Nephron progenitor cell (in vitro differentiated cells): ENCODE data around the gene DEFB132.
"Not testable (repeated sequence)": the region's sequence is repeated elsewhere in the genome, so short reads cannot be mapped to it uniquely, and the experiment has no call there.

ENCODE experiments used
- DNase-seq: peaks from one replicate; pipeline ENCODE4 v3.0.0; 2021
- H3K27ac Mint-ChIP-seq: 2 replicates; pipeline ENCODE4 v1.8.0; 2021; ENCODE audit warnings: mild to moderate bottlenecking, moderate library complexity, mixed read lengths
- H3K27me3 Mint-ChIP-seq: 2 replicates; pipeline ENCODE4 v1.8.0; 2021; ENCODE audit warnings: mild to moderate bottlenecking, low read depth, mixed read lengths; ENCODE audit not compliant: poor library complexity
- H3K36me3 Mint-ChIP-seq: 2 replicates; pipeline ENCODE4 v1.8.0; 2021; ENCODE audit warnings: low read depth, mixed read lengths
- H3K4me1 Mint-ChIP-seq: 2 replicates; pipeline ENCODE4 v1.8.0; 2021; ENCODE audit warnings: mixed read lengths
- H3K4me3 Mint-ChIP-seq: 2 replicates; pipeline ENCODE4 v1.8.0; 2021; ENCODE audit warnings: mild to moderate bottlenecking, moderate library complexity, mixed read lengths
- H3K9me3 Mint-ChIP-seq: 2 replicates; pipeline ENCODE4 v1.8.0; 2021; ENCODE audit warnings: mild to moderate bottlenecking, moderate library complexity, mixed read lengths
- CTCF ChIP-seq: fragments of 200-600 bp; sonication (generic); IDR thresholded peaks from 2 replicates; pipeline ENCODE4 v1.5.0; 2021; ENCODE audit warnings: antibody characterized with exemption

The DEFB132 gene

GRCh38 chr20:219290-220115 lies 38.0 kb upstream of the DEFB132 start:
- Mint-ChIP-seq H3K9me3 (no peaks in the 10 kb centered on the region), H3K27me3 (peaks cover 33% of the 10 kb centered on the region), H3K4me3 (no peak overlapping the region), H3K36me3 (no peaks in the 10 kb centered on the region), H3K4me1 (no peaks in the 10 kb centered on the region), H3K27ac (no peak overlapping the region)
- peak; percentile 14 for DNase-seq
- TF ChIP-seq CTCF = peak; percentile 32

- TF ChIP-seq CTCF = no peak
- H3K36me3 Mint-ChIP-seq = no peaks in the 10 kb centered on the region
- H3K4me3 Mint-ChIP-seq = no peak overlapping the region
- H3K27ac Mint-ChIP-seq = no peak overlapping the region
- no peaks in the 10 kb centered on the region for H3K9me3 Mint-ChIP-seq
- no peaks in the 10 kb centered on the region for H3K4me1 Mint-ChIP-seq
- H3K27me3 Mint-ChIP-seq = peaks cover 33% of the 10 kb centered on the region
- DNase-seq = no peak
These were observed 36.2 kb upstream of the DEFB132 start for GRCh38 chr20:221258-221830.

- not testable (repeated sequence) for H3K9me3 Mint-ChIP-seq, H3K36me3 Mint-ChIP-seq, H3K27ac Mint-ChIP-seq, H3K4me1 Mint-ChIP-seq, DNase-seq, H3K4me3 Mint-ChIP-seq
- H3K27me3 Mint-ChIP-seq = peaks cover 34% of the 10 kb centered on the region
These were observed 31.6 kb upstream of the DEFB132 start for GRCh38 chr20:225879-226278.

- no peak for TF ChIP-seq CTCF
- Mint-ChIP-seq H3K36me3 (no peaks in the 10 kb centered on the region), H3K4me1 (no peaks in the 10 kb centered on the region), H3K27me3 (peaks cover 29% of the 10 kb centered on the region), H3K4me3 (no peak within 1 kb of the TSS), H3K27ac (no peak within 1 kb of the TSS), H3K9me3 (no peaks in the 10 kb centered on the region)
- no peak for DNase-seq
These were observed 30.6 kb upstream of the DEFB132 start, which contains the start of gene DEFB129 for GRCh38 chr20:226958-227357. Gene DEFB129 (plus strand): TSS chr20:227258. CDS start chr20:227289, 31 bp downstream.

- Mint-ChIP-seq H3K27ac (no peak overlapping the region), H3K36me3 (no peaks in the 10 kb centered on the region), H3K27me3 (peaks cover 26% of the 10 kb centered on the region), H3K9me3 (no peaks in the 10 kb centered on the region), H3K4me1 (no peaks in the 10 kb centered on the region), H3K4me3 (no peak overlapping the region)
- no peak for TF ChIP-seq CTCF
- no peak for DNase-seq
These were observed 30.0 kb upstream of the DEFB132 start for GRCh38 chr20:227439-228105.

GRCh38 chr20:235891-236290 lies 21.6 kb upstream of the DEFB132 start:
- H3K4me1 Mint-ChIP-seq = no peaks in the 10 kb centered on the region

More at GRCh38 chr20:235891-236290, 21.6 kb upstream of the DEFB132 start:
- Mint-ChIP-seq H3K36me3 (no peaks in the 10 kb centered on the region), H3K27ac (no peak overlapping the region), H3K27me3 (peaks cover 7% of the 10 kb centered on the region), H3K4me3 (no peak overlapping the region), H3K9me3 (no peaks in the 10 kb centered on the region)
- TF ChIP-seq CTCF = no peak
- no peak for DNase-seq
